GM12865 (cell line): ENCODE data around the gene GPR142.

Source experiments
- DNase-seq: peaks from one replicate; pipeline ENCODE4 v3.0.0; 2010; ENCODE audit warnings: low read depth
- H3K4me3 ChIP-seq: 2 replicates; pipeline ENCODE4 v1.5.1; 2011; ENCODE audit warnings: mild to moderate bottlenecking, low read depth, low read length, control low read depth
- CTCF ChIP-seq: IDR thresholded peaks from 2 replicates; pipeline ENCODE4 v1.5.1; 2011; ENCODE audit warnings: low read length, control low read depth, low read depth, inconsistent platforms; ENCODE audit not compliant: insufficient read depth; ENCODE audit errors: missing control alignments

Gene GPR142

GRCh38 chr17:74356646-74357465 lies 10.4 kb upstream of the GPR142 start:
- no peak overlapping the region for H3K4me3 ChIP-seq
- TF ChIP-seq CTCF = no peak
- DNase-seq = no peak

- no peak for DNase-seq
- H3K4me3 ChIP-seq = no peak overlapping the region
- TF ChIP-seq CTCF = no peak
These were observed 9.9 kb upstream of the GPR142 start for GRCh38 chr17:74357466-74357809.

- no peak overlapping the region for H3K4me3 ChIP-seq
- no peak for DNase-seq
- no peak for TF ChIP-seq CTCF
These were observed 8.6 kb upstream of the GPR142 start for GRCh38 chr17:74358697-74359096.

GRCh38 chr17:74359916-74360315 lies 7.4 kb upstream of the GPR142 start:
- TF ChIP-seq CTCF = no peak
- H3K4me3 ChIP-seq = no peak overlapping the region
- no peak for DNase-seq

- DNase-seq = no peak
- no peak for TF ChIP-seq CTCF
- H3K4me3 ChIP-seq = no peak overlapping the region
These were observed 6.4 kb upstream of the GPR142 start for GRCh38 chr17:74360899-74361229.

- TF ChIP-seq CTCF = peak; percentile 50
- DNase-seq = peak; percentile 29
- no peak within 1 kb of the TSS for H3K4me3 ChIP-seq
These were observed 5.9 kb upstream of the GPR142 start, which contains the start of gene BTBD17 for GRCh38 chr17:74361230-74362068. TSS of gene BTBD17 (minus strand) at chr17:74361868. CDS start at chr17:74361819, 49 bp downstream.

- no peak overlapping the region for H3K4me3 ChIP-seq
- no peak for TF ChIP-seq CTCF
- no peak for DNase-seq
These were observed 5.3 kb upstream of the GPR142 start for GRCh38 chr17:74362069-74362405.
